GM12878 (cell line): ENCODE data around the gene GNAQ. TPM values are rescaled to one million over a fixed set of nuclear protein-coding genes. Genes with fewer than 3 reads are reported as not detected.

ENCODE experiments used
- ATAC-seq: fragments of 200-7000 bp; cut with Tn5 transposase; 3 replicates; pipeline ENCODE4 v1.9.1; 2020; ENCODE audit warnings: mild to moderate bottlenecking, moderate library complexity
- BruUV-seq: library from RNA; stranded (reverse); fragments of 400-500 nt; replicated peaks from 2 replicates; lab custom pipeline; 2021; lab: Mats Ljungman, UMichigan
- CTCF ChIA-PET: fragments of 300-600 bp; sonication (Branson Sonifier 250); formaldehyde crosslinking; extraction: SDS; loops from one replicate; lab custom pipeline; 2021; ENCODE audit warnings: inconsistent platforms; lab: Yijun Ruan, JAX
- POLR2A ChIA-PET: fragments of 350-600 bp; formaldehyde crosslinking; extraction: SDS; loops from one replicate; lab custom pipeline; 2021; ENCODE audit warnings: inconsistent platforms; lab: Charles Lee
- RAD21 ChIA-PET: fragments of 300-600 bp; sonication (Branson Sonifier 250); formaldehyde crosslinking; loops from one replicate; lab custom pipeline; 2023; ENCODE audit warnings: antibody characterized with exemption; ENCODE audit not compliant: unreplicated experiment; lab: Charles Lee
- SMC1A ChIA-PET: fragments of 300-600 bp; sonication (Branson Sonifier 250); formaldehyde crosslinking; loops from one replicate; lab custom pipeline; 2023; ENCODE audit not compliant: unreplicated experiment, uncharacterized antibody; lab: Charles Lee
- DNase-seq: peaks from one replicate; pipeline ENCODE4 v3.0.0-alpha.2; 2011; ENCODE audit warnings: low read depth, low spot score
- FAIRE-seq: peaks from 3 replicates; lab custom pipeline; 2011; peaks lifted over from hg19 to GRCh38; lab: Jason Lieb, UNC
- H2AFZ ChIP-seq: 2 replicates; pipeline ENCODE4 v1.6.0; 2011; ENCODE audit warnings: low read depth, low read length, control low read depth; ENCODE audit not compliant: control insufficient read depth
- H3K27ac ChIP-seq: 2 replicates; pipeline ENCODE4 v1.5.1; 2011; ENCODE audit warnings: control low read depth; ENCODE audit not compliant: control insufficient read depth, insufficient read depth
- H3K27me3 ChIP-seq, 2 experiments: replicated peaks in 1 of 2; 2 replicates each; pipeline versions ENCODE4 v1.6.0 to v1.6.1; 2011; ENCODE audit warnings: low read length in 1 of 2; ENCODE audit not compliant: control insufficient read depth in 2 of 2, insufficient read depth in 2 of 2
- H3K36me3 ChIP-seq, 2 experiments: 2 replicates each; pipeline ENCODE4 v1.5.1; 2011; ENCODE audit warnings: low read length in 1 of 2; ENCODE audit not compliant: control insufficient read depth in 2 of 2, insufficient read depth in 2 of 2
- H3K4me1 ChIP-seq: 2 replicates; pipeline ENCODE4 v1.6.1; 2011; ENCODE audit warnings: mild to moderate bottlenecking, low read length, moderate library complexity, mixed read lengths; ENCODE audit not compliant: control insufficient read depth, insufficient read depth
- H3K4me2 ChIP-seq: 2 replicates; pipeline ENCODE4 v1.6.0; 2011; ENCODE audit warnings: control low read depth; ENCODE audit not compliant: control insufficient read depth, insufficient read depth
- H3K4me3 ChIP-seq: fragments of 200-600 bp; sonication (generic); 2 replicates; pipeline ENCODE4 v1.5.1; 2016
- H3K79me2 ChIP-seq: 2 replicates; pipeline ENCODE4 v1.6.0; 2011; ENCODE audit warnings: low read length; ENCODE audit not compliant: control insufficient read depth, insufficient read depth
- H3K9ac ChIP-seq: 2 replicates; pipeline ENCODE4 v1.8.0; 2011; ENCODE audit warnings: low read length, control low read depth, mixed read lengths; ENCODE audit not compliant: control insufficient read depth, insufficient read depth
- H3K9me3 ChIP-seq: replicated peaks from 3 replicates; pipeline ENCODE4 v1.5.1; 2011; ENCODE audit warnings: mild to moderate bottlenecking, low read length; ENCODE audit not compliant: control insufficient read depth, insufficient read depth
- H4K20me1 ChIP-seq: 2 replicates; pipeline ENCODE4 v1.6.0; 2011; ENCODE audit not compliant: control insufficient read depth, insufficient read depth
- CBX3 ChIP-seq: fragments of 200-600 bp; sonication (generic); IDR thresholded peaks from 2 replicates; pipeline ENCODE4 v1.6.1; 2016; ENCODE audit warnings: low read depth, borderline replicate concordance
- CEBPB ChIP-seq, 2 experiments: fragments of 150-350 bp in 1 of 2; IDR thresholded peaks; 2 replicates each; pipeline ENCODE4 v1.6.1; 2012 to 2014; ENCODE audit warnings: low read depth in 2 of 2, low read length in 2 of 2, borderline replicate concordance in 1 of 2, inconsistent platforms in 1 of 2
- HDAC6 ChIP-seq: fragments of 200-600 bp; sonication (generic); IDR thresholded peaks from one replicate; pipeline ENCODE4 v1.8.0; 2017; ENCODE audit warnings: antibody characterized with exemption; ENCODE audit not compliant: unreplicated experiment
- HDGF ChIP-seq: fragments of 450-650 bp; IDR thresholded peaks from 2 replicates; pipeline ENCODE4 v1.6.1; 2016; ENCODE audit warnings: antibody characterized with exemption
- IRF5 ChIP-seq: fragments of 450-650 bp; IDR thresholded peaks from 2 replicates; pipeline ENCODE4 v1.6.1; 2017; ENCODE audit warnings: borderline replicate concordance
- JUND ChIP-seq: IDR thresholded peaks from 2 replicates; pipeline ENCODE4 v1.6.1; 2012; ENCODE audit warnings: low read depth, mild to moderate bottlenecking, low read length, improper control_type of control experiment, moderate library complexity
- MYB ChIP-seq: fragments of 150-350 bp; IDR thresholded peaks from 2 replicates; pipeline ENCODE4 v1.6.1; 2014; ENCODE audit warnings: mild to moderate bottlenecking, low read depth, low read length, borderline replicate concordance
- NR2C2 ChIP-seq: IDR thresholded peaks from 2 replicates; pipeline ENCODE4 v1.6.1; 2011; ENCODE audit warnings: borderline replicate concordance, low read depth; ENCODE audit not compliant: control insufficient read depth, insufficient read length
- NRF1 ChIP-seq: conservative IDR thresholded peaks from 2 replicates; pipeline ENCODE4 v1.6.1; 2011; ENCODE audit warnings: mild to moderate bottlenecking, low read depth, low read length, improper control_type of control experiment
- POLR2AphosphoS2 ChIP-seq: IDR thresholded peaks from 2 replicates; pipeline ENCODE4 v1.6.1; 2011; ENCODE audit warnings: low read depth, mild to moderate bottlenecking, low read length, improper control_type of control experiment, moderate library complexity
- YBX1 ChIP-seq: fragments of 450-650 bp; IDR thresholded peaks from 2 replicates; pipeline ENCODE4 v1.6.1; 2016; ENCODE audit warnings: antibody characterized with exemption
- ZNF384 ChIP-seq: IDR thresholded peaks from 2 replicates; pipeline ENCODE4 v1.6.1; 2012; ENCODE audit warnings: low read depth, mild to moderate bottlenecking, low read length, improper control_type of control experiment, borderline replicate concordance
- ZSCAN29 ChIP-seq: fragments of 450-650 bp; IDR thresholded peaks from 2 replicates; pipeline ENCODE4 v1.6.1; 2017; ENCODE audit warnings: mild to moderate bottlenecking, moderate library complexity
- WGBS: methylation state at CpG from one replicate; pipeline ENCODE4 v1.1.6; 2016; ENCODE audit warnings: low lambda C conversion rate; ENCODE audit not compliant: insufficient replicate concordance, insufficient coverage; ENCODE audit errors: missing lambda C conversion rate; 5-methylcytosine and 5-hydroxymethylcytosine counted together
- in situ Hi-C: fragments of 300-500 bp; cut with MboI; formaldehyde crosslinking; loops from 9 replicates; pipeline ENCODE4 v1.14.3; 2018; ENCODE audit warnings: mixed read lengths
- intact Hi-C: fragments of 100-400 bp; cut with micrococcal nuclease; formaldehyde crosslinking; loops from one replicate; pipeline ENCODE4 v1.14.2; 2022; ENCODE audit not compliant: unreplicated experiment
- polyA plus RNA-seq, 11 experiments: library from polyadenylated mRNA; depleted of rRNA in 4 of 11; unstranded in 6 of 11; stranded (reverse) in 5 of 11; fragments of >200 nt; fragmentation: Nextera tagmentation in 4 of 11; fragmentation: Illumina TruSeq in 1 of 11; extraction: Ambion mirVana in 4 of 11; extraction: Trizol in 1 of 11; gene quantifications; 1 replicate in 1 of 11; 2 replicates in 10 of 11; pipeline versions ENCODE4 v1.2.1 to v1.2.3, GENCODE V29; 2011 to 2016; ENCODE audit warnings: inconsistent platforms in 2 of 11, missing spikeins in 2 of 11, low read depth in 1 of 11
- total RNA-seq, 4 experiments: library from RNA; depleted of rRNA in 3 of 4; stranded (reverse); fragments of >200 nt in 3 of 4; fragmentation: Illumina TruSeq in 1 of 4; extraction: Trizol in 1 of 4; gene quantifications; 2 replicates each; pipeline versions ENCODE4 v1.2.1 to v1.2.3, GENCODE V29; 2013 to 2021
- TF ChIP-seq, protein P1 (sequence below): IDR thresholded peaks from 2 replicates; pipeline ENCODE4 v1.6.1; 2011; ENCODE audit warnings: borderline replicate concordance, low read depth, mild to moderate bottlenecking, moderate library complexity, mixed read lengths, low read length; ENCODE audit not compliant: insufficient read depth; ENCODE audit errors: extremely low read length

The GNAQ gene
- total and polyA plus RNA-seq, 10 of the 15 experiments (the other 5 are each of a cell fraction or from before 2014, with no cell fraction given) = 0.15 to 47.2 (median 0.49) TPM

DNA sequence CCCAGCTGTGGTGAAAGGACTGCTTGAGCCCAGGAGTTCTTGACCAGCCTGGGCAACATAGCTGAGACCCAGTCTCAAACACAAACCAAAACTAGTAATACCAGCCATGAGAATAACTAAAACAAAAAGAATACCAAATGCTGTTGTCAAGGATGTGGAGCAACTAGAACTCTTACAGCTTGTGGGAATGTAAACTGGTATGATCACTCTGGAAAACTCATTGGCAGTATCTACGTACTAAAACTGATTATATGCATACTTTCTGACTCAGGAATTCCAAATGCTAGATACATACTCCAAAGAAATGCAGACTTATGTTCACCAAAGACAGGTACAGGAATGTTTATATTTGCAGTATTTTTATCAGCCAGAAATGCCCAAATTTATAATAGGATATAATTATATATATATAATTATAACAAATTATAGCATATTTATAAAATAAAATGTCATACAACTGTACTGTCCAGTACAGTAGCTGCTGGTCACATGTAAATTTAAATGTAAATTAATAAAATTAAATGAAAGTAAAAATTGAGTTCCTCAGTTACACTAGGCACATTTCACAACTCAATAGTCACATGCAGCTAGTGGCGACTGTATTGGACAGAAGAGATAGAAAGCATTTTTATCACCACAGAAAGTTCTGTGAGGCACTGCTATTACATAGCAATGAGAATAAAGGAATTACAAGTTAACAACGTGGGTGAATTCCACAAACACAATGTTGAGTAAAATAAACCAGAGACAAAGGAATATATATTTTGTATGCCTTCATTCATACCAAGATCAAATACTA is 118.5 kb downstream of the GNAQ start:
- CTCF ChIA-PET = interaction anchor here (1.0 to 4.9 kb wide), 2 partner anchors 15 to 71 kb away, joined by 4 to 44 read pairs; no protein-coding TSS in a partner anchor
- ATAC-seq = no peak
- Histone ChIP-seq H3K27me3 (no peaks in the 10 kb centered on the region), H3K4me1 (peaks cover 7% of the 10 kb centered on the region), H4K20me1 (no peaks in the 10 kb centered on the region), H3K79me2 (no peaks in the 10 kb centered on the region), H3K9me3 (no peaks in the 10 kb centered on the region), H2AFZ (no peak overlapping the region), H3K9ac (no peak overlapping the region), H3K27ac (no peak overlapping the region), H3K4me2 (no peak overlapping the region), H3K4me3 (no peak overlapping the region), H3K36me3 (no peaks in the 10 kb centered on the region)
- SMC1A ChIA-PET = interaction anchor here (0.7 to 5.4 kb wide), 6 partner anchors 10 to 41 kb away, joined by 3 to 55 read pairs (median 8); no protein-coding TSS in a partner anchor
- POLR2A ChIA-PET = interaction anchor here (1.0 kb wide), 1 partner anchor 9 kb away, joined by 4 read pairs; no protein-coding TSS in a partner anchor
- no peak for DNase-seq
- in situ Hi-C loops (no loop called here), intact Hi-C loops (no loop called here)
- no peak for FAIRE-seq
- 34% methylated on average over 3 of the region's 3 CpGs for WGBS
- BruUV-seq = no TSS peak
- RAD21 ChIA-PET = interaction anchor here (1.3 kb wide), 1 partner anchor 16 kb away, joined by 5 read pairs; no protein-coding TSS in a partner anchor
- TF ChIP-seq CBX3 (no peak), NRF1 (no peak), JUND (no peak), ZNF384 (no peak)

DNA sequence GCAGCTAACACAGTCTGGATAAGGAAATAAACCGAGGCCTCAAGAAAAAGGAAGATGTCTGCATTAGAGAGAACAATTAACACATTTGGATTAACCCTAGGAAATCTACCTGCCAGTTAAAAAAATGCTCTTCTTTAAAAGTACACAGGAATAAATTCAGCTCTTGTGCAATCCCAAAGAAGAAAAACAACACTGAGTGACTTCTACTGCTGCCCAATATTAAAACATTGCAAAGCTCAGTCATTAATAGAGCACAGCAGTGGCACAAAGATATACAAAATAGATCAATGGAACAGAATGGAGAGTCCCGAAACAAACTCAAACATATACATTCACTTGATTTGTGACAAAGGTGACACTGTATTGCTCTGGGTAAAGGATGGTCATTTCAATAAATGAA is 119.7 kb downstream of the GNAQ start:
- H3K36me3 ChIP-seq = no peaks in the 10 kb centered on the region
- H3K4me3 ChIP-seq = no peak overlapping the region
- RAD21 ChIA-PET = interaction anchor here (0.5 to 1.7 kb wide), 5 partner anchors 10 to 146 kb away, joined by 3 to 9 read pairs (median 5); no protein-coding TSS in a partner anchor
- no peaks in the 10 kb centered on the region for H4K20me1 ChIP-seq
- no peak overlapping the region for H3K4me2 ChIP-seq
- DNase-seq = no peak
- no peaks in the 10 kb centered on the region for H3K27me3 ChIP-seq
- no peaks in the 10 kb centered on the region for H3K79me2 ChIP-seq
- H3K27ac ChIP-seq = no peak overlapping the region
- POLR2A ChIA-PET = interaction anchor here (1.3 to 1.4 kb wide), 3 partner anchors 12 to 19 kb away, joined by 3 to 5 read pairs (median 3); no protein-coding TSS in a partner anchor
- no peak overlapping the region for H2AFZ ChIP-seq
- SMC1A ChIA-PET = interaction anchor here (0.7 to 5.4 kb wide), 17 partner anchors 9 to 161 kb away, joined by 3 to 55 read pairs (median 3); no protein-coding TSS in a partner anchor
- CTCF ChIA-PET = interaction anchor here (1.0 to 4.9 kb wide), 6 partner anchors 9 to 124 kb away, joined by 3 to 44 read pairs (median 4); no protein-coding TSS in a partner anchor
- FAIRE-seq = no peak
- intact Hi-C loops (no loop called here), in situ Hi-C loops (no loop called here)
- WGBS = 48% methylated on average over 2 of the region's 2 CpGs
- ATAC-seq = no peak
- BruUV-seq = no TSS peak
- H3K4me1 ChIP-seq = peaks cover 5% of the 10 kb centered on the region
- no peaks in the 10 kb centered on the region for H3K9me3 ChIP-seq
- no peak overlapping the region for H3K9ac ChIP-seq
- TF ChIP-seq IRF5 = no peak
- no peak for TF ChIP-seq CEBPB (IDR thresholded peaks at IDR 0.05; ENCODE audit: borderline replicate concordance in 1 of 2, low read depth in 2 of 2, low read length in 2 of 2)
- no peak for TF ChIP-seq ZSCAN29
- no peak for TF ChIP-seq NR2C2
- no peak for TF ChIP-seq POLR2AphosphoS2
- TF ChIP-seq HDAC6 = no peak
- no peak for TF ChIP-seq HDGF
- TF ChIP-seq MYB = no peak
- TF ChIP-seq YBX1 = no peak
- TF ChIP-seq, protein P1, sequence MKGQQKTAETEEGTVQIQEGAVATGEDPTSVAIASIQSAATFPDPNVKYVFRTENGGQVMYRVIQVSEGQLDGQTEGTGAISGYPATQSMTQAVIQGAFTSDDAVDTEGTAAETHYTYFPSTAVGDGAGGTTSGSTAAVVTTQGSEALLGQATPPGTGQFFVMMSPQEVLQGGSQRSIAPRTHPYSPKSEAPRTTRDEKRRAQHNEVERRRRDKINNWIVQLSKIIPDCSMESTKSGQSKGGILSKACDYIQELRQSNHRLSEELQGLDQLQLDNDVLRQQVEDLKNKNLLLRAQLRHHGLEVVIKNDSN = no peak
